ENCODE data around the gene GLRX2.

GRCh38 chr1:193087893-193088292 is 17.3 kb downstream of the GLRX2 start:
- TF ChIP-seq POLR2A (IDR thresholded peaks at IDR 0.05) (no peak), CTCF (IDR thresholded peaks at IDR 0.05) (no peak)

Data from body of pancreas (tissue), 4 donors.